DOHH2 (cell line): Measurements from ENCODE around the gene RNF167.

ENCODE experiments used
- CTCF ChIP-seq: fragments of 200-600 bp; sonication (generic); IDR thresholded peaks from one replicate; pipeline ENCODE4 v1.5.1; 2014; ENCODE audit warnings: antibody characterized with exemption, mild to moderate bottlenecking, low read depth, low read length; ENCODE audit not compliant: poor library complexity, severe bottlenecking
- EZH2phosphoT487 ChIP-seq: fragments of 200-600 bp; sonication (generic); IDR thresholded peaks from 2 replicates; pipeline ENCODE4 v1.6.1; 2017; ENCODE audit warnings: borderline replicate concordance, mild to moderate bottlenecking, antibody characterized with exemption, low read length, moderate library complexity, mixed read lengths

GRCh38 chr17:4891411-4892410 is 48.4 kb upstream of the RNF167 start:
- no peak for TF ChIP-seq CTCF
- no peak for TF ChIP-seq EZH2phosphoT487
